Loucy (cell line): Measurements from ENCODE around the gene CREBBP.

Experiments used
- H2AFZ ChIP-seq: fragments of 200-600 bp; sonication (generic); 2 replicates; pipeline ENCODE4 v1.6.0; 2016; ENCODE audit warnings: antibody characterized with exemption, mild to moderate bottlenecking, low read length, moderate library complexity
- H3F3A ChIP-seq: fragments of 200-600 bp; 2 replicates; pipeline ENCODE4 v1.6.0; 2016; ENCODE audit warnings: antibody characterized with exemption, low read depth, mild to moderate bottlenecking
- H3K27me3 ChIP-seq: fragments of 200-600 bp; sonication (generic); 2 replicates; pipeline ENCODE4 v1.6.1; 2014; ENCODE audit warnings: low read length, mild to moderate bottlenecking; ENCODE audit not compliant: insufficient read depth, poor library complexity, severe bottlenecking
- H3K36me3 ChIP-seq: fragments of 200-600 bp; sonication (generic); 2 replicates; pipeline ENCODE4 v1.6.1; 2016; ENCODE audit warnings: low read length; ENCODE audit not compliant: insufficient read depth
- H3K4me1 ChIP-seq: fragments of 200-600 bp; sonication (generic); 2 replicates; pipeline ENCODE4 v1.5.1; 2014; ENCODE audit warnings: low read length, mild to moderate bottlenecking; ENCODE audit not compliant: insufficient read depth, poor library complexity, severe bottlenecking
- H3K4me2 ChIP-seq: fragments of 200-600 bp; sonication (generic); 2 replicates; pipeline ENCODE4 v1.6.0; 2014; ENCODE audit warnings: antibody characterized with exemption, low read length, low read depth, mild to moderate bottlenecking; ENCODE audit not compliant: poor library complexity, severe bottlenecking
- H3K4me3 ChIP-seq: fragments of 200-600 bp; sonication (generic); 2 replicates; pipeline ENCODE4 v1.5.1; 2014; ENCODE audit warnings: low read length, mild to moderate bottlenecking, mixed read lengths; ENCODE audit not compliant: poor library complexity, severe bottlenecking
- H3K79me2 ChIP-seq: fragments of 200-600 bp; sonication (generic); 2 replicates; pipeline ENCODE4 v1.6.1; 2014; ENCODE audit warnings: low read length; ENCODE audit not compliant: insufficient read depth
- H3K9ac ChIP-seq: fragments of 200-600 bp; sonication (generic); 2 replicates; pipeline ENCODE4 v1.6.0; 2014; ENCODE audit warnings: mild to moderate bottlenecking, low read depth, low read length, moderate library complexity; ENCODE audit not compliant: poor library complexity, severe bottlenecking
- H3K9me2 ChIP-seq: fragments of 200-600 bp; sonication (generic); replicated peaks from 2 replicates; pipeline ENCODE4 v1.6.1; 2016; ENCODE audit warnings: low read depth, low read length, mixed read lengths
- H3K9me3 ChIP-seq: fragments of 200-600 bp; sonication (generic); 2 replicates; pipeline ENCODE4 v1.6.1; 2014; ENCODE audit warnings: mild to moderate bottlenecking, antibody characterized with exemption, low read length, low read depth; ENCODE audit not compliant: insufficient read depth
- H4K20me1 ChIP-seq: fragments of 200-600 bp; sonication (generic); 2 replicates; pipeline ENCODE4 v1.6.0; 2014; ENCODE audit warnings: antibody characterized with exemption, low read length, mild to moderate bottlenecking; ENCODE audit not compliant: insufficient read depth, poor library complexity, severe bottlenecking
- CTCF ChIP-seq: fragments of 200-600 bp; sonication (generic); conservative IDR thresholded peaks from 2 replicates; pipeline ENCODE4 v1.5.1; 2014; ENCODE audit warnings: mild to moderate bottlenecking, antibody characterized with exemption, low read length
- EZH2phosphoT487 ChIP-seq: fragments of 200-600 bp; IDR thresholded peaks from 2 replicates; pipeline ENCODE4 v1.6.1; 2018; ENCODE audit warnings: antibody characterized with exemption, mild to moderate bottlenecking, moderate library complexity, borderline replicate concordance

Gene CREBBP

GRCh38 chr16:3793161-3793576 is 87.3 kb downstream of the CREBBP start:
- peaks cover 6% of the 10 kb centered on the region; the same call in 1 of the 2 replicates for H3F3A ChIP-seq
- peaks cover 53% of the 10 kb centered on the region for H4K20me1 ChIP-seq
- H3K4me2 ChIP-seq = no peak overlapping the region
- peaks cover 10% of the 10 kb centered on the region for H3K4me1 ChIP-seq
- H3K9me3 ChIP-seq = no peaks in the 10 kb centered on the region
- no peak overlapping the region for H3K9ac ChIP-seq
- H3K36me3 ChIP-seq = peaks cover 28% of the 10 kb centered on the region; the same call in 1 of the 2 replicates
- no peaks in the 10 kb centered on the region for H3K9me2 ChIP-seq
- H3K4me3 ChIP-seq = no peak overlapping the region
- H3K79me2 ChIP-seq = peaks cover 37% of the 10 kb centered on the region
- H3K27me3 ChIP-seq = no peaks in the 10 kb centered on the region
- no peak overlapping the region for H2AFZ ChIP-seq
- TF ChIP-seq EZH2phosphoT487 (no peak), CTCF (no peak)

DNA sequence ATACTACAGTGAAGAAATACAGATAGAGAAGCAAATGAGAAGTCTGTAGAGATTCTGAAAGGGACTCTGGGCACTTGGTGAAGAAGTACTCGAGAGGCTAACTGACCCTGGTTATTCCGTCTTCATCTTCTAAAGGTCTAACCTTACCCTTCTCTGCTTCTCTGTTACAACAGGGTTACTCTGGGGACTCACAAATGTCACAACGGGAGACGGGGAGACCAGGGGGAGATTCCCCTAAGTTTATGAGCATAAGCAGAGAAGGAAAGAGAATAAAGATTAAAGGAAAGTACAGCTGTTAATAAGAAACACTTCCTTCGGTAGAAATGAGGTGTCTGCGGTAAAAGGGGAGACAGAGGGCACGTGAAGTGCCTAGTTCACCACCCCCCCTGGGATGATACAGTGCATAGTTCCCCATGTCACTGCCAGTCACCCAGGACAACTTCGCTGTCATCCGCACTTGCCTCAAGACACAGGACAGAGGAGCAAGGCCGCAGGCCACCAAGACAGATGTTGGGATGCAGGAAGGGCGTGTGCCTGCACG is 88.0 kb downstream of the CREBBP start:
- peaks cover 33% of the 10 kb centered on the region; the same call in 1 of the 2 replicates for H3K36me3 ChIP-seq
- no peak overlapping the region for H3K9ac ChIP-seq
- no peak for TF ChIP-seq CTCF
- TF ChIP-seq EZH2phosphoT487 = no peak
- H2AFZ ChIP-seq = no peak overlapping the region
- peaks cover 10% of the 10 kb centered on the region for H3K4me1 ChIP-seq
- H3K79me2 ChIP-seq = peaks cover 38% of the 10 kb centered on the region
- no peaks in the 10 kb centered on the region for H3K9me3 ChIP-seq
- H4K20me1 ChIP-seq = peaks cover 53% of the 10 kb centered on the region
- H3K4me2 ChIP-seq = no peak overlapping the region
- H3K4me3 ChIP-seq = no peak overlapping the region
- no peaks in the 10 kb centered on the region for H3K9me2 ChIP-seq
- H3K27me3 ChIP-seq = no peaks in the 10 kb centered on the region
- peaks cover 6% of the 10 kb centered on the region; the same call in 1 of the 2 replicates for H3F3A ChIP-seq

DNA sequence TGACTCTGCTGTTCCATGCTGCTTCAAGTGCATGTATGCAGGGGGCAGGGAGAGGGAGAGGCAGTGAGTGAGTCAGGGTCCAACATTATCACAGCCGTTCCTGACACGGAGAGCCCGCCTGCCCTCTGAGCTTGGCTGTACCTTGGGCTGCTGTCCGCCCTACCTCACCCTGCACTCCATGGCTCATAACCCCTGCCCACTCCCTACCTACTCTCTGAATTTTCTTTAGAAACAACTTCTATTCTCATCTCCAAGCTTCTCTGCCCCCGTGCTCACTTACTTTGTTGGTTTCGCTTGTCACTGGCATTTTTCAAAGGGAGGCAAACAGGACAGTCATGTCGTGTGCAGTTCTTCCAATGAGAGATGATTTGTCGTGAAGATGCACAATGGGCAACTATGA is 88.8 kb downstream of the CREBBP start:
- peaks cover 10% of the 10 kb centered on the region for H3K4me1 ChIP-seq
- H3K27me3 ChIP-seq = no peaks in the 10 kb centered on the region
- no peak overlapping the region for H3K4me3 ChIP-seq
- peaks cover 34% of the 10 kb centered on the region for H3K79me2 ChIP-seq
- no peak for TF ChIP-seq EZH2phosphoT487
- TF ChIP-seq CTCF = no peak
- peaks cover 6% of the 10 kb centered on the region; the same call in 1 of the 2 replicates for H3F3A ChIP-seq
- no peak overlapping the region for H3K9ac ChIP-seq
- no peaks in the 10 kb centered on the region for H3K9me2 ChIP-seq
- H4K20me1 ChIP-seq = peaks cover 52% of the 10 kb centered on the region
- H3K4me2 ChIP-seq = no peak overlapping the region
- no peaks in the 10 kb centered on the region for H3K9me3 ChIP-seq
- H2AFZ ChIP-seq = no peak overlapping the region
- H3K36me3 ChIP-seq = peaks cover 33% of the 10 kb centered on the region; the same call in 1 of the 2 replicates
